WTC11 (cell line): ENCODE data around the gene JAZF1. TPM values are rescaled to one million over a fixed set of nuclear protein-coding genes. Genes with fewer than 3 reads are reported as not detected.

Source experiments
- ATAC-seq: fragments of 200-7000 bp; cut with Tn5 transposase; 2 replicates; pipeline ENCODE4 v1.10.0; 2021; ENCODE audit warnings: mild to moderate bottlenecking, moderate library complexity
- CTCF ChIA-PET: fragments of 300-600 bp; sonication (Branson Sonifier 250); formaldehyde crosslinking; loops from one replicate; lab custom pipeline; 2021; ENCODE audit warnings: antibody characterized with exemption; lab: Charles Lee
- POLR2A ChIA-PET: fragments of 350-600 bp; sonication (Branson Sonifier 250); formaldehyde crosslinking; loops from one replicate; lab custom pipeline; 2021; ENCODE audit warnings: antibody characterized with exemption; lab: Charles Lee
- DNase-seq: peaks from one replicate; pipeline ENCODE4 v3.0.0; 2021; ENCODE audit warnings: low spot score
- H3K27ac Mint-ChIP-seq: 2 replicates; pipeline ENCODE4 v1.8.0; 2021; ENCODE audit warnings: mixed read lengths
- H3K27me3 Mint-ChIP-seq: 2 replicates; pipeline ENCODE4 v1.8.0; 2021; ENCODE audit warnings: low read depth, mild to moderate bottlenecking, moderate library complexity, mixed read lengths
- H3K36me3 Mint-ChIP-seq: 2 replicates; pipeline ENCODE4 v1.8.0; 2021; ENCODE audit warnings: mixed read lengths
- H3K4me1 Mint-ChIP-seq: 2 replicates; pipeline ENCODE4 v1.8.0; 2022; ENCODE audit warnings: mixed read lengths
- H3K4me3 Mint-ChIP-seq: 2 replicates; pipeline ENCODE4 v1.8.0; 2021; ENCODE audit warnings: mild to moderate bottlenecking, moderate library complexity, mixed read lengths
- H3K9me3 Mint-ChIP-seq: 2 replicates; pipeline ENCODE4 v1.8.0; 2021; ENCODE audit warnings: mixed read lengths
- EMX1 ChIP-seq: fragments of 250-450 bp; sonication (Bioruptor Pico); IDR thresholded peaks from 2 replicates; pipeline ENCODE4 v1.8.0; 2021; ENCODE audit warnings: mild to moderate bottlenecking
- ETV6 ChIP-seq: sonication (generic); formaldehyde crosslinking; IDR thresholded peaks from 2 replicates; pipeline ENCODE4 v1.8.1; 2022; ENCODE audit warnings: mild to moderate bottlenecking, missing genetic modification reagents
- RELA ChIP-seq: sonication (generic); formaldehyde crosslinking; IDR thresholded peaks from 2 replicates; pipeline ENCODE4 v1.8.1; 2022; ENCODE audit warnings: missing genetic modification reagents, mild to moderate bottlenecking, borderline replicate concordance
- total RNA-seq: library from RNA; stranded (reverse); gene quantifications from 3 replicates; pipeline ENCODE4 v1.2.3, GENCODE V29; 2021
- TF ChIP-seq, protein P1 (sequence below): sonication (generic); formaldehyde crosslinking; IDR thresholded peaks from 2 replicates; pipeline ENCODE4 v1.8.0; 2023; ENCODE audit warnings: missing genetic modification reagents, mild to moderate bottlenecking, borderline replicate concordance
- TF ChIP-seq, protein P2 (sequence below): sonication (generic); formaldehyde crosslinking; IDR thresholded peaks from 2 replicates; pipeline ENCODE4 v1.8.1; 2023; ENCODE audit warnings: mild to moderate bottlenecking, missing genetic modification reagents
- TF ChIP-seq, protein P3 (sequence below): sonication (generic); formaldehyde crosslinking; IDR thresholded peaks from 2 replicates; pipeline ENCODE4 v1.8.1; 2022; ENCODE audit warnings: low read depth, mild to moderate bottlenecking, moderate library complexity, missing genetic modification reagents, borderline replicate concordance
- TF ChIP-seq, protein P4 (sequence below): sonication (generic); formaldehyde crosslinking; IDR thresholded peaks from 2 replicates; pipeline ENCODE4 v1.8.0; 2022; ENCODE audit warnings: mild to moderate bottlenecking, missing genetic modification reagents
- TF ChIP-seq, protein P5 (sequence below): sonication (generic); formaldehyde crosslinking; IDR thresholded peaks from 2 replicates; pipeline ENCODE4 v1.8.0; 2023; ENCODE audit warnings: missing genetic modification reagents
- TF ChIP-seq, protein P6 (sequence below): sonication (generic); formaldehyde crosslinking; IDR thresholded peaks from 2 replicates; pipeline ENCODE4 v1.8.1; 2022; ENCODE audit warnings: low read depth, missing genetic modification reagents, borderline replicate concordance
- TF ChIP-seq, protein P7 (sequence below): sonication (generic); formaldehyde crosslinking; IDR thresholded peaks from 2 replicates; pipeline ENCODE4 v1.8.1; 2023; ENCODE audit warnings: mild to moderate bottlenecking, missing genetic modification reagents, borderline replicate concordance

The JAZF1 gene
- total RNA-seq, 1 experiment from 2014 or later, result 19.0 TPM

DNA sequence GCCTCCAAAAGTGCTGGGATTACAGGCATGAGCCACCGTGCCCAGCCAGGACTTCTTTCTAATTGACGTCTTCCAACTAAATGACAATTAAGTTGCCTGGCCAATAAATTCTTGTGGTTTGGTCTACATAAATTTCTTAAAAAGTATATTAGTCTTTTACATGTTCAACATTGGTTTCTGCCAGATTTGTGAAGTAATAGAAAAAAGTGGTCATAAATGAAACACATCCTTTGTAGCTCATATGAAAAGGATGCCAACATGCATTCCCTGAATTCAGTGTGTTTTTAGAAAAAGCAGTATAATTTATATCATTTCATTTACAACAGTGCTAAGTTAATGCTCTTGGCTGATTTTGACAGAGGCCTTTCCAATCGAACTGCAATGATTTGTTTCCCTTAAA lies 225.6 kb downstream of the JAZF1 start:
- CTCF ChIA-PET, result no interaction called here

More for the DNA sequence above, 225.6 kb downstream of the JAZF1 start:
- no peak overlapping the region for H3K27ac Mint-ChIP-seq
- H3K27me3 Mint-ChIP-seq, result no peaks in the 10 kb centered on the region
- H3K9me3 Mint-ChIP-seq, result no peaks in the 10 kb centered on the region
- POLR2A ChIA-PET, result no interaction called here
- TF ChIP-seq, protein P1, sequence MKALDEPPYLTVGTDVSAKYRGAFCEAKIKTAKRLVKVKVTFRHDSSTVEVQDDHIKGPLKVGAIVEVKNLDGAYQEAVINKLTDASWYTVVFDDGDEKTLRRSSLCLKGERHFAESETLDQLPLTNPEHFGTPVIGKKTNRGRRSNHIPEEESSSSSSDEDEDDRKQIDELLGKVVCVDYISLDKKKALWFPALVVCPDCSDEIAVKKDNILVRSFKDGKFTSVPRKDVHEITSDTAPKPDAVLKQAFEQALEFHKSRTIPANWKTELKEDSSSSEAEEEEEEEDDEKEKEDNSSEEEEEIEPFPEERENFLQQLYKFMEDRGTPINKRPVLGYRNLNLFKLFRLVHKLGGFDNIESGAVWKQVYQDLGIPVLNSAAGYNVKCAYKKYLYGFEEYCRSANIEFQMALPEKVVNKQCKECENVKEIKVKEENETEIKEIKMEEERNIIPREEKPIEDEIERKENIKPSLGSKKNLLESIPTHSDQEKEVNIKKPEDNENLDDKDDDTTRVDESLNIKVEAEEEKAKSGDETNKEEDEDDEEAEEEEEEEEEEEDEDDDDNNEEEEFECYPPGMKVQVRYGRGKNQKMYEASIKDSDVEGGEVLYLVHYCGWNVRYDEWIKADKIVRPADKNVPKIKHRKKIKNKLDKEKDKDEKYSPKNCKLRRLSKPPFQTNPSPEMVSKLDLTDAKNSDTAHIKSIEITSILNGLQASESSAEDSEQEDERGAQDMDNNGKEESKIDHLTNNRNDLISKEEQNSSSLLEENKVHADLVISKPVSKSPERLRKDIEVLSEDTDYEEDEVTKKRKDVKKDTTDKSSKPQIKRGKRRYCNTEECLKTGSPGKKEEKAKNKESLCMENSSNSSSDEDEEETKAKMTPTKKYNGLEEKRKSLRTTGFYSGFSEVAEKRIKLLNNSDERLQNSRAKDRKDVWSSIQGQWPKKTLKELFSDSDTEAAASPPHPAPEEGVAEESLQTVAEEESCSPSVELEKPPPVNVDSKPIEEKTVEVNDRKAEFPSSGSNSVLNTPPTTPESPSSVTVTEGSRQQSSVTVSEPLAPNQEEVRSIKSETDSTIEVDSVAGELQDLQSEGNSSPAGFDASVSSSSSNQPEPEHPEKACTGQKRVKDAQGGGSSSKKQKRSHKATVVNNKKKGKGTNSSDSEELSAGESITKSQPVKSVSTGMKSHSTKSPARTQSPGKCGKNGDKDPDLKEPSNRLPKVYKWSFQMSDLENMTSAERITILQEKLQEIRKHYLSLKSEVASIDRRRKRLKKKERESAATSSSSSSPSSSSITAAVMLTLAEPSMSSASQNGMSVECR (CRISPR knock-in tag), result no peak
- TF ChIP-seq, protein P2, sequence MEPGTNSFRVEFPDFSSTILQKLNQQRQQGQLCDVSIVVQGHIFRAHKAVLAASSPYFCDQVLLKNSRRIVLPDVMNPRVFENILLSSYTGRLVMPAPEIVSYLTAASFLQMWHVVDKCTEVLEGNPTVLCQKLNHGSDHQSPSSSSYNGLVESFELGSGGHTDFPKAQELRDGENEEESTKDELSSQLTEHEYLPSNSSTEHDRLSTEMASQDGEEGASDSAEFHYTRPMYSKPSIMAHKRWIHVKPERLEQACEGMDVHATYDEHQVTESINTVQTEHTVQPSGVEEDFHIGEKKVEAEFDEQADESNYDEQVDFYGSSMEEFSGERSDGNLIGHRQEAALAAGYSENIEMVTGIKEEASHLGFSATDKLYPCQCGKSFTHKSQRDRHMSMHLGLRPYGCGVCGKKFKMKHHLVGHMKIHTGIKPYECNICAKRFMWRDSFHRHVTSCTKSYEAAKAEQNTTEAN, result no peak
- TF ChIP-seq, protein P3, sequence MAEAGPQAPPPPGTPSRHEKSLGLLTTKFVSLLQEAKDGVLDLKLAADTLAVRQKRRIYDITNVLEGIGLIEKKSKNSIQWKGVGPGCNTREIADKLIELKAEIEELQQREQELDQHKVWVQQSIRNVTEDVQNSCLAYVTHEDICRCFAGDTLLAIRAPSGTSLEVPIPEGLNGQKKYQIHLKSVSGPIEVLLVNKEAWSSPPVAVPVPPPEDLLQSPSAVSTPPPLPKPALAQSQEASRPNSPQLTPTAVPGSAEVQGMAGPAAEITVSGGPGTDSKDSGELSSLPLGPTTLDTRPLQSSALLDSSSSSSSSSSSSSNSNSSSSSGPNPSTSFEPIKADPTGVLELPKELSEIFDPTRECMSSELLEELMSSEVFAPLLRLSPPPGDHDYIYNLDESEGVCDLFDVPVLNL (CRISPR knock-in tag), result no peak
- TF ChIP-seq, protein P4, sequence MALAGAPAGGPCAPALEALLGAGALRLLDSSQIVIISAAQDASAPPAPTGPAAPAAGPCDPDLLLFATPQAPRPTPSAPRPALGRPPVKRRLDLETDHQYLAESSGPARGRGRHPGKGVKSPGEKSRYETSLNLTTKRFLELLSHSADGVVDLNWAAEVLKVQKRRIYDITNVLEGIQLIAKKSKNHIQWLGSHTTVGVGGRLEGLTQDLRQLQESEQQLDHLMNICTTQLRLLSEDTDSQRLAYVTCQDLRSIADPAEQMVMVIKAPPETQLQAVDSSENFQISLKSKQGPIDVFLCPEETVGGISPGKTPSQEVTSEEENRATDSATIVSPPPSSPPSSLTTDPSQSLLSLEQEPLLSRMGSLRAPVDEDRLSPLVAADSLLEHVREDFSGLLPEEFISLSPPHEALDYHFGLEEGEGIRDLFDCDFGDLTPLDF (CRISPR knock-in tag), result no peak
- TF ChIP-seq, protein P5, sequence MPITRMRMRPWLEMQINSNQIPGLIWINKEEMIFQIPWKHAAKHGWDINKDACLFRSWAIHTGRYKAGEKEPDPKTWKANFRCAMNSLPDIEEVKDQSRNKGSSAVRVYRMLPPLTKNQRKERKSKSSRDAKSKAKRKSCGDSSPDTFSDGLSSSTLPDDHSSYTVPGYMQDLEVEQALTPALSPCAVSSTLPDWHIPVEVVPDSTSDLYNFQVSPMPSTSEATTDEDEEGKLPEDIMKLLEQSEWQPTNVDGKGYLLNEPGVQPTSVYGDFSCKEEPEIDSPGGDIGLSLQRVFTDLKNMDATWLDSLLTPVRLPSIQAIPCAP (CRISPR knock-in tag), result no peak
- TF ChIP-seq, protein P6, sequence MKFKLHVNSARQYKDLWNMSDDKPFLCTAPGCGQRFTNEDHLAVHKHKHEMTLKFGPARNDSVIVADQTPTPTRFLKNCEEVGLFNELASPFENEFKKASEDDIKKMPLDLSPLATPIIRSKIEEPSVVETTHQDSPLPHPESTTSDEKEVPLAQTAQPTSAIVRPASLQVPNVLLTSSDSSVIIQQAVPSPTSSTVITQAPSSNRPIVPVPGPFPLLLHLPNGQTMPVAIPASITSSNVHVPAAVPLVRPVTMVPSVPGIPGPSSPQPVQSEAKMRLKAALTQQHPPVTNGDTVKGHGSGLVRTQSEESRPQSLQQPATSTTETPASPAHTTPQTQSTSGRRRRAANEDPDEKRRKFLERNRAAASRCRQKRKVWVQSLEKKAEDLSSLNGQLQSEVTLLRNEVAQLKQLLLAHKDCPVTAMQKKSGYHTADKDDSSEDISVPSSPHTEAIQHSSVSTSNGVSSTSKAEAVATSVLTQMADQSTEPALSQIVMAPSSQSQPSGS (CRISPR knock-in tag), result no peak
- TF ChIP-seq ETV6 (CRISPR knock-in tag) (no peak), EMX1 (no peak), RELA (CRISPR knock-in tag) (no peak)
- TF ChIP-seq, protein P7, sequence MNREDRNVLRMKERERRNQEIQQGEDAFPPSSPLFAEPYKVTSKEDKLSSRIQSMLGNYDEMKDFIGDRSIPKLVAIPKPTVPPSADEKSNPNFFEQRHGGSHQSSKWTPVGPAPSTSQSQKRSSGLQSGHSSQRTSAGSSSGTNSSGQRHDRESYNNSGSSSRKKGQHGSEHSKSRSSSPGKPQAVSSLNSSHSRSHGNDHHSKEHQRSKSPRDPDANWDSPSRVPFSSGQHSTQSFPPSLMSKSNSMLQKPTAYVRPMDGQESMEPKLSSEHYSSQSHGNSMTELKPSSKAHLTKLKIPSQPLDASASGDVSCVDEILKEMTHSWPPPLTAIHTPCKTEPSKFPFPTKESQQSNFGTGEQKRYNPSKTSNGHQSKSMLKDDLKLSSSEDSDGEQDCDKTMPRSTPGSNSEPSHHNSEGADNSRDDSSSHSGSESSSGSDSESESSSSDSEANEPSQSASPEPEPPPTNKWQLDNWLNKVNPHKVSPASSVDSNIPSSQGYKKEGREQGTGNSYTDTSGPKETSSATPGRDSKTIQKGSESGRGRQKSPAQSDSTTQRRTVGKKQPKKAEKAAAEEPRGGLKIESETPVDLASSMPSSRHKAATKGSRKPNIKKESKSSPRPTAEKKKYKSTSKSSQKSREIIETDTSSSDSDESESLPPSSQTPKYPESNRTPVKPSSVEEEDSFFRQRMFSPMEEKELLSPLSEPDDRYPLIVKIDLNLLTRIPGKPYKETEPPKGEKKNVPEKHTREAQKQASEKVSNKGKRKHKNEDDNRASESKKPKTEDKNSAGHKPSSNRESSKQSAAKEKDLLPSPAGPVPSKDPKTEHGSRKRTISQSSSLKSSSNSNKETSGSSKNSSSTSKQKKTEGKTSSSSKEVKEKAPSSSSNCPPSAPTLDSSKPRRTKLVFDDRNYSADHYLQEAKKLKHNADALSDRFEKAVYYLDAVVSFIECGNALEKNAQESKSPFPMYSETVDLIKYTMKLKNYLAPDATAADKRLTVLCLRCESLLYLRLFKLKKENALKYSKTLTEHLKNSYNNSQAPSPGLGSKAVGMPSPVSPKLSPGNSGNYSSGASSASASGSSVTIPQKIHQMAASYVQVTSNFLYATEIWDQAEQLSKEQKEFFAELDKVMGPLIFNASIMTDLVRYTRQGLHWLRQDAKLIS (CRISPR knock-in tag), result no peak
- no peaks in the 10 kb centered on the region for H3K36me3 Mint-ChIP-seq
- H3K4me1 Mint-ChIP-seq, result peaks cover 9% of the 10 kb centered on the region; the same call in 1 of the 2 replicates
- ATAC-seq, result no peak
- no peak overlapping the region for H3K4me3 Mint-ChIP-seq
- DNase-seq, result no peak
